Nephron (organoid): ENCODE data around the gene CCDC154.

Source experiments
- H3K27ac Mint-ChIP-seq, 3 experiments: 2 replicates each; pipeline ENCODE4 v1.8.0; 2020; ENCODE audit warnings: mixed read lengths in 3 of 3, mild to moderate bottlenecking in 2 of 3, moderate library complexity in 1 of 3
- H3K27me3 Mint-ChIP-seq: 2 replicates; pipeline ENCODE4 v1.8.0; 2021; ENCODE audit warnings: low read depth, mild to moderate bottlenecking, moderate library complexity, mixed read lengths
- H3K36me3 Mint-ChIP-seq: 2 replicates; pipeline ENCODE4 v1.8.0; 2020; ENCODE audit warnings: low read depth, mixed read lengths
- H3K4me1 Mint-ChIP-seq: 2 replicates; pipeline ENCODE4 v1.8.0; 2020; ENCODE audit warnings: mixed read lengths
- H3K4me3 Mint-ChIP-seq, 3 experiments: 2 replicates each; pipeline ENCODE4 v1.8.0; 2020; ENCODE audit warnings: mild to moderate bottlenecking in 3 of 3, mixed read lengths in 3 of 3, moderate library complexity in 2 of 3
- H3K9me3 Mint-ChIP-seq: 2 replicates; pipeline ENCODE4 v1.8.0; 2020; ENCODE audit warnings: mixed read lengths
- TF ChIP-seq, protein P1 (sequence below), 3 experiments: fragments of 200-600 bp; sonication (generic); IDR thresholded peaks; one replicate each; pipeline ENCODE4 v1.5.0; 2021; ENCODE audit warnings: antibody characterized with exemption in 3 of 3; ENCODE audit not compliant: unreplicated experiment in 3 of 3

Gene CCDC154

DNA sequence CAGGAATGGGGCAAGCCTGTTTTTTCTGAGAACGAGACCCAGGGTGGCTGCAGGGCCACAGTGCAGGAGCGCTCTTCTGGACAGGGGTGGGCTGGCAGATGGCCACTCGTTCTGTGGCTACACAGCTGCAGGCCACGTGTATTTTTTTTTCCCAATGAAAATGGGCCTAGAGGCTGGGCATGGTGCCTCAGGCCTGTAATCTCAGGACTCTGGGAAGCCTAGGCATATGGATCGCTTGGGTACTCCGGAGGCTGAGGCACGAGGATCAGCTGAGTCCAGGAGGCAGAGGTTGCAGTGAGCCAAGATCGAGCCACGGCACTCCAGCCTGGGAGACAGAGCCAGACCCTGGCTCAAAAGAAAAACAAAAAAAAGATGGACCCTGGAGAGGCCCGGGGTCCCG lies 36.6 kb downstream of the CCDC154 start:
- TF ChIP-seq, protein P1, sequence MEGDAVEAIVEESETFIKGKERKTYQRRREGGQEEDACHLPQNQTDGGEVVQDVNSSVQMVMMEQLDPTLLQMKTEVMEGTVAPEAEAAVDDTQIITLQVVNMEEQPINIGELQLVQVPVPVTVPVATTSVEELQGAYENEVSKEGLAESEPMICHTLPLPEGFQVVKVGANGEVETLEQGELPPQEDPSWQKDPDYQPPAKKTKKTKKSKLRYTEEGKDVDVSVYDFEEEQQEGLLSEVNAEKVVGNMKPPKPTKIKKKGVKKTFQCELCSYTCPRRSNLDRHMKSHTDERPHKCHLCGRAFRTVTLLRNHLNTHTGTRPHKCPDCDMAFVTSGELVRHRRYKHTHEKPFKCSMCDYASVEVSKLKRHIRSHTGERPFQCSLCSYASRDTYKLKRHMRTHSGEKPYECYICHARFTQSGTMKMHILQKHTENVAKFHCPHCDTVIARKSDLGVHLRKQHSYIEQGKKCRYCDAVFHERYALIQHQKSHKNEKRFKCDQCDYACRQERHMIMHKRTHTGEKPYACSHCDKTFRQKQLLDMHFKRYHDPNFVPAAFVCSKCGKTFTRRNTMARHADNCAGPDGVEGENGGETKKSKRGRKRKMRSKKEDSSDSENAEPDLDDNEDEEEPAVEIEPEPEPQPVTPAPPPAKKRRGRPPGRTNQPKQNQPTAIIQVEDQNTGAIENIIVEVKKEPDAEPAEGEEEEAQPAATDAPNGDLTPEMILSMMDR (IDR thresholded peaks at IDR 0.05; ENCODE audit: unreplicated experiment in 3 of 3), result no peak
- Mint-ChIP-seq H3K4me3 (peak overlapping the region; percentile 84 to 90 (median 85)), H3K27ac (no peak overlapping the region), H3K36me3 (peaks cover 14% of the 10 kb centered on the region), H3K27me3 (no peaks in the 10 kb centered on the region), H3K4me1 (no peaks in the 10 kb centered on the region), H3K9me3 (no peaks in the 10 kb centered on the region)

DNA sequence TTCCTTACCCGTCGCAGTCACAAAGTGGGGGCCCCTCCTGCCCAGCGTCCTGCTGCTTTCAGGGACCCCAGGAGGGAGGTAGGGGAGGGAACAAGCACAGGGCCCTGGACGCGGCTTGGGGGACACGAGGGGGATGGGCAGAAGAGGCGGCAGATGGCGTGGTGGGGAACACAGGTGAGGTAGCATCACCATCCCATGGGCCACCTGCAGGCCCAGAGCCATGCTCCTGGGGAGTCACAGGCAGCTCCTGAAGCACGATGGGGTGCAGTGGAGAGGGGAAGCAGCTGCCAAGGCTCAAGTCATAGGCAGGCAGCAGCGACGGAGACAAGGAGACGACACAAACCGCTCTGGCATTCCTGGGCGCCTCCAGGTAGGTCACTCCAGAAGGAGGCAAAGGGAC lies 40.6 kb downstream of the CCDC154 start:
- no peaks in the 10 kb centered on the region for H3K27me3 Mint-ChIP-seq
- no peak overlapping the region for H3K27ac Mint-ChIP-seq
- H3K4me1 Mint-ChIP-seq, result no peaks in the 10 kb centered on the region
- H3K36me3 Mint-ChIP-seq, result peaks cover 15% of the 10 kb centered on the region
- no peak overlapping the region for H3K4me3 Mint-ChIP-seq
- no peaks in the 10 kb centered on the region for H3K9me3 Mint-ChIP-seq
- TF ChIP-seq, protein P1 (IDR thresholded peaks at IDR 0.05; ENCODE audit: unreplicated experiment in 3 of 3), result no peak

DNA sequence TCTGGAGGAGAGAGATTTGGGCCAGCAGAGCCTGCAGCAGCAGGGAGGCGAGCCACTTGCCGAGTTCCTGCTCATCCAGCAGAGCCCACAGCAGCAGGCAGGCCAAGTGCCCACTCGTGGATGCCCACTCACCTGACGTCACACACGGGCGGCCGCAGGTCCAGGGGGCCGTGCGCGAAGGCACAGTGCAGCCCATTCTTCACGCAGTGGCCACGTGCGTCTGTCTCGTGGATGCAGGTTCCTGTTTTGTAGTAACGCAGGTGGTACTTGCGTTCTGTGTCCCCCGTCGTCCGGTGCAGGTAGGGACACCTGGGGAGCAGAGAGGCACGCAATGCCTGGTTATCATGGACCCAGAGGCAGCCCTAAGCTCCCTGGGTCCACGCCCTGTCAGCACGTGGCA lies 41.3 kb downstream of the CCDC154 start:
- TF ChIP-seq, protein P1 (IDR thresholded peaks at IDR 0.05; ENCODE audit: unreplicated experiment in 3 of 3), result no peak
- H3K27ac Mint-ChIP-seq, result no peak overlapping the region
- no peak overlapping the region for H3K4me3 Mint-ChIP-seq
- H3K27me3 Mint-ChIP-seq, result no peaks in the 10 kb centered on the region
- H3K4me1 Mint-ChIP-seq, result no peaks in the 10 kb centered on the region
- H3K36me3 Mint-ChIP-seq, result peaks cover 18% of the 10 kb centered on the region
- no peaks in the 10 kb centered on the region for H3K9me3 Mint-ChIP-seq

DNA sequence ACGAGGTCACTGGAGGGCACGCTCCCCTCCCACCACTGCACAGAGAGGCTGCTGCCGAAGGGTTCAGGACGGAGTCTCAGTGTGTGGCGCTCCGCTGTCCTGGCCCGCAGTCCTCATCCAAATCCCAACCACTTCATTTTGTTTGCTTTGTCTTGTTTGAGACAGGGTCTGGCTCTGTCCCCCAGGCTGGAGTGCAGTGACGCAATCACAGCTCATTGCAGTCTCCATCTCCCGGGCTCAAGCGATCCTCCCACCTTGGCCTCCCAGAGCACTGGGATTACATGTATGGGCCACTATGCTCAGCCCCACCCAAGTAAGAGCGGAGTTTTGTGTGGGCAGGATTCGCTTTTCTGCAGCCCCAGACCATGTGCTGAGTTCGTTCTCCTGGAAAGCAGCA lies 42.6 kb downstream of the CCDC154 start:
- H3K27me3 Mint-ChIP-seq, result no peaks in the 10 kb centered on the region

DNA sequence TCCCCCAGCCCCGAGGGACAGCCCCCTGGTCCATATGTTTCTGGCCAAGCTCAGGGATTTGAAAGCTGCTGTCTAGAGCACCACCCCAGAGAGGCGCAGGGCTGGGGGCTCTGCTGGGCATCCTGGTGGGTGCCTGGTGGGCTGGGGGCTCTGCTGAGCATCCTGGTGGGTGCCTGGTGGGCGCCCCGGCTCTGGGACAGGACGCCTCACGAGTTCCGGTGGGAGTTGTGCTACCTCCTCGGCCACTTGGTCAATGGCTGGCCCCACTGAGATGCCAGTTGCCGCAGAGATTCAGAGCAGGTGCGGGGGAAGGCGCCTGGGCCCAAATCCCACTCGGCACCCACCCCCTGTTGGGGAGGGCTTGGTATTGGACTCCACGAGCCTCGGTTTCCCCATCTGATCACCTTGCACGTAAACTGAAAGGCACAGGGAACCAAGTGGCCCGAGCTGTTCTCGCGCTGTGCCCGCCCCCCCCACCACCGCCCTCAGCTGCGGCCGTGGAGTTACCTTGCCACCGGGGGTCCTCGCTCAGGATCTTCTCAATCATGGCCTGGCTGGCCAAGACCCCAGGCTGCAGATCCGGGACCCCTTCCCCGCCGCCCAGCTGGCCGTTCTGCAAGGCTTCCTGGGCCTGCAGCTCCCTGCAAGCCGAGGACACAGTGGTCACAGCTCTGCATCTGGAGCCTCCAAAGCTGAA lies 43.1 kb downstream of the CCDC154 start:
- no peak overlapping the region for H3K4me3 Mint-ChIP-seq
- peaks cover 19% of the 10 kb centered on the region for H3K36me3 Mint-ChIP-seq
- no peaks in the 10 kb centered on the region for H3K9me3 Mint-ChIP-seq
- H3K27ac Mint-ChIP-seq, result no peak overlapping the region
- H3K4me1 Mint-ChIP-seq, result no peaks in the 10 kb centered on the region
- H3K27me3 Mint-ChIP-seq, result no peaks in the 10 kb centered on the region
- TF ChIP-seq, protein P1 (IDR thresholded peaks at IDR 0.05; ENCODE audit: unreplicated experiment in 3 of 3), result no peak

More for the DNA sequence above, 42.6 kb downstream of the CCDC154 start:
- H3K36me3 Mint-ChIP-seq, result peaks cover 19% of the 10 kb centered on the region
- TF ChIP-seq, protein P1 (IDR thresholded peaks at IDR 0.05; ENCODE audit: unreplicated experiment in 3 of 3), result no peak
- H3K9me3 Mint-ChIP-seq, result no peaks in the 10 kb centered on the region
- H3K27ac Mint-ChIP-seq, result no peak overlapping the region
- no peak overlapping the region for H3K4me3 Mint-ChIP-seq
- H3K4me1 Mint-ChIP-seq, result no peaks in the 10 kb centered on the region
